Vagina (tissue), 2 donors: ENCODE results near the gene PLD1. TPM values are rescaled to one million over a fixed set of nuclear protein-coding genes. Genes with fewer than 3 reads are reported as not detected.

Experiments
- DNase-seq, 2 donors: peaks; one replicate each; pipeline ENCODE4 v3.0.0-alpha.2; 2017; ENCODE audit errors: extremely low spot score in 2 of 2
- H3K27ac ChIP-seq: fragments of 200-600 bp; sonication (generic); one replicate; pipeline ENCODE4 v1.5.1; 2019
- H3K27me3 ChIP-seq: fragments of 200-600 bp; sonication (generic); one replicate; pipeline ENCODE4 v1.5.1; 2019
- H3K36me3 ChIP-seq, 2 donors: fragments of 200-600 bp; sonication (generic); one replicate each; pipeline ENCODE4 v1.5.1; 2017 to 2019
- H3K4me1 ChIP-seq: fragments of 200-600 bp; sonication (generic); one replicate; pipeline ENCODE4 v1.5.1; 2019
- H3K4me3 ChIP-seq, 2 donors: fragments of 200-600 bp; sonication (generic); 1 replicate in 1 of 2; 2 replicates in 1 of 2; pipeline ENCODE4 v1.5.1; 2016 to 2019
- H3K9me3 ChIP-seq: fragments of 200-600 bp; sonication (generic); one replicate; pipeline ENCODE4 v1.5.1; 2019
- CTCF ChIP-seq, 3 experiments: fragments of 450-650 bp in 2 of 3; fragments of 200-600 bp in 1 of 3; sonication (generic) in 1 of 3; IDR thresholded peaks; one replicate each; pipeline ENCODE4 v1.5.1; 2017 to 2019; ENCODE audit warnings: antibody characterized with exemption in 3 of 3, mild to moderate bottlenecking in 2 of 3, moderate library complexity in 2 of 3
- POLR2A ChIP-seq, 2 donors: fragments of 450-650 bp; IDR thresholded peaks; one replicate each; pipeline ENCODE4 v1.6.1; 2017; ENCODE audit warnings: antibody characterized with exemption in 2 of 2, mild to moderate bottlenecking in 2 of 2, moderate library complexity in 2 of 2
- POLR2AphosphoS5 ChIP-seq, 2 donors: sonication (generic); formaldehyde crosslinking; IDR thresholded peaks; one replicate each; pipeline ENCODE4 v1.9.0; 2017; ENCODE audit warnings: antibody characterized with exemption in 2 of 2, mild to moderate bottlenecking in 2 of 2, low read depth in 1 of 2; ENCODE audit not compliant: insufficient read depth in 1 of 2
- intact Hi-C: fragments of 100-400 bp; cut with DNase I; formaldehyde crosslinking; loops from one replicate; pipeline ENCODE4 v1.15.1; 2023
- total RNA-seq: library from RNA; depleted of rRNA; stranded (reverse); fragments of >200 nt; gene quantifications from one replicate; pipeline ENCODE4 v1.2.3, GENCODE V29; 2016

PLD1 gene
- total RNA-seq, 1 donor from 2014 or later: 35.6 TPM

GRCh38 chr3:171850320-171850959 lies 40.2 kb upstream of the PLD1 start:
- no peak for TF ChIP-seq POLR2A (IDR thresholded peaks at IDR 0.05)
- TF ChIP-seq CTCF (IDR thresholded peaks at IDR 0.05): no peak
- TF ChIP-seq POLR2AphosphoS5 (IDR thresholded peaks at IDR 0.05; ENCODE audit: insufficient read depth in 1 of 2, low read depth in 1 of 2): no peak
- DNase-seq: no peak
- H3K27me3 ChIP-seq: no peaks in the 10 kb centered on the region
- H3K36me3 ChIP-seq: no peaks in the 10 kb centered on the region
- H3K4me3 ChIP-seq: no peak overlapping the region
- intact Hi-C loops: no loop called here
- H3K4me1 ChIP-seq: no peaks in the 10 kb centered on the region
- no peak overlapping the region for H3K27ac ChIP-seq
- H3K9me3 ChIP-seq: peaks cover 12% of the 10 kb centered on the region

GRCh38 chr3:171849617-171850319 lies 39.5 kb upstream of the PLD1 start:
- H3K4me3 ChIP-seq: no peak overlapping the region
- peaks cover 5% of the 10 kb centered on the region for H3K9me3 ChIP-seq
- H3K36me3 ChIP-seq: no peaks in the 10 kb centered on the region
- no peak for DNase-seq
- intact Hi-C loops: no loop called here
- no peak for TF ChIP-seq POLR2A (IDR thresholded peaks at IDR 0.05)
- no peak for TF ChIP-seq POLR2AphosphoS5 (IDR thresholded peaks at IDR 0.05; ENCODE audit: insufficient read depth in 1 of 2, low read depth in 1 of 2)
- no peaks in the 10 kb centered on the region for H3K27me3 ChIP-seq
- no peaks in the 10 kb centered on the region for H3K4me1 ChIP-seq
- H3K27ac ChIP-seq: no peak overlapping the region

DNA sequence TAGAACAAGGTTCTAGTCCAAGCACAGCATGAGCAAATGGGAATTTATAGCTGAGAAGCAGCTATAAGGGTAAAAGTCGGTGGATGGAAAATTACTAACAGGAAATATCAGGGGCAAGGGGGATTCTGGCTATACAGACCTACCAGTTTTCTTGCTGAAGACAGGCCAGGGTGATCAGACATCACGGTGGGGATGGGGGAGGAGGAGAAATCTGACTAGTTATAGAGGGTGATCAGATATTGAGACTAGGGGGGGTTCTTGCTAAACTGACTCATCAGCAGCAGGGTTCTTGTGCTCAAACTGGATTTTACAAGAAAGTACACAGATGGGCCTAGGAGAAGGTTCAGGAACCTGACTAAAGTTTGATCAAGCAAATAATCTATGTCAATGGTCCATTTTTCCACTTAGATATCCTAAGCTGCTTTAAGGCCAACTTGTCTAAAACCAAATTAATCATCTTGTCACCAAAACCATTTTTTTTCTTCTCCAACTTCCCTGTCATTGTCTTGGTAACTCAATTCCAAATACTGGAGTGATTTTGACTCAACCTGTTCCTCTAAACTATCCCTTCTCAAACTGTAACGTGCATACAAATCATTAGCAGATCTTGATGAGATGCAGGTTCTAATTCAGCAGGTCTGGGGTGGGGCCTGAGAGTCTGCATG lies 37.4 kb upstream of the PLD1 start:
- no peaks in the 10 kb centered on the region for H3K4me1 ChIP-seq
- no peaks in the 10 kb centered on the region for H3K27me3 ChIP-seq
- H3K4me3 ChIP-seq: no peak overlapping the region
- no peaks in the 10 kb centered on the region for H3K36me3 ChIP-seq
- H3K9me3 ChIP-seq: no peaks in the 10 kb centered on the region
- DNase-seq: no peak
- intact Hi-C loops: no loop called here
- no peak for TF ChIP-seq CTCF (IDR thresholded peaks at IDR 0.05)
- no peak for TF ChIP-seq POLR2AphosphoS5 (IDR thresholded peaks at IDR 0.05; ENCODE audit: insufficient read depth in 1 of 2, low read depth in 1 of 2)
- no peak for TF ChIP-seq POLR2A (IDR thresholded peaks at IDR 0.05)
- H3K27ac ChIP-seq: no peak overlapping the region

DNA sequence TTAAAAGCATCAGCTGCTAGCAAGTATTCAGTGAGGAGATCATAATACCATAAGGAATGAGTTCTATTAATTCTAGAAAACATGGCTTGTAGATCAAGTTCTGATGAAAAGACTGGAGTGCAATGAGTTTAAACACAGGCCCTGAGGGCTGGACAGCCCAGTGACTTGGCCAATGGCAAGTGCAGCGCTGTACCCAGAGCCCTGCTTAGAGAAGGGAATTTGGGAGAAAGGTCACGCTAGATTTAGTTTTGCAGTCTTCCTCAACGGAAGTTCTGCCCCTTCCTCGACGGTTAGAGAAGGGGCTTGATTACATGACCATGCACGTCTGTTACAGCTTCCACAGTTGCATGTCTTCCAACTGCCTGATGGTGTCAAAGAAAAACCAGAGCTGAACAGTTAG lies 36.9 kb upstream of the PLD1 start:
- Histone ChIP-seq H3K4me1 (no peaks in the 10 kb centered on the region), H3K9me3 (no peaks in the 10 kb centered on the region), H3K4me3 (no peak overlapping the region), H3K36me3 (no peaks in the 10 kb centered on the region), H3K27ac (no peak overlapping the region), H3K27me3 (no peaks in the 10 kb centered on the region)
- intact Hi-C loops: no loop called here
- TF ChIP-seq CTCF (IDR thresholded peaks at IDR 0.05): no peak
- TF ChIP-seq POLR2AphosphoS5 (IDR thresholded peaks at IDR 0.05; ENCODE audit: insufficient read depth in 1 of 2, low read depth in 1 of 2): no peak
- TF ChIP-seq POLR2A (IDR thresholded peaks at IDR 0.05): no peak
- no peak for DNase-seq

DNA sequence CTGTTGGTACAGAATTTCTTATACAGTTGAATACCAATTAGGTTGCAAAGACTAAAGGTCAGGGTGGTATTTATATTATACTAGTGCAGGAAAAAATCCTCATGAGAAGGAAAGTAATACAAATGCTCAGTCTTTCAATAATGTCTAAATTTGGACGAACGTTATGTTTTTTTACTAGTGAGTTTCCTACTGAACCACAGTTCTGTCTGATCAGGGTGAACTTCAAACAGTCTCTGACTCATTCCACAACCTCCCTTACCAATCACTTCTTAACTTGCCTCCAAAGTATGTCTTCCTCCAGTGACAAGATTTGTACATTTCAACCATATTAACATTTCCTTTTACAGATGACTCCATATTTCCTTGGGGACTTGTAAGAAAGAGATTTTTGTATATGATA lies 36.3 kb upstream of the PLD1 start:
- intact Hi-C loops: no loop called here
- DNase-seq: no peak
- no peak for TF ChIP-seq POLR2AphosphoS5 (IDR thresholded peaks at IDR 0.05; ENCODE audit: insufficient read depth in 1 of 2, low read depth in 1 of 2)
- no peak for TF ChIP-seq CTCF (IDR thresholded peaks at IDR 0.05)
- TF ChIP-seq POLR2A (IDR thresholded peaks at IDR 0.05): no peak
- Histone ChIP-seq H3K36me3 (no peaks in the 10 kb centered on the region), H3K4me1 (no peaks in the 10 kb centered on the region), H3K4me3 (no peak overlapping the region), H3K27me3 (no peaks in the 10 kb centered on the region), H3K9me3 (no peaks in the 10 kb centered on the region), H3K27ac (no peak overlapping the region)
